ENCODE data around the gene MOSMO. TPM values are rescaled to one million over a fixed set of nuclear protein-coding genes. Genes with fewer than 3 reads are reported as not detected.
A peak's percentile ranks its signal among the peaks of the same experiment; 100 is the strongest.

MOSMO gene
- total and polyA plus RNA-seq, 2 of the 13 experiments (the other 11 are each of a cell fraction or from before 2014, with no cell fraction given): 26.7 to 32.6 TPM

- TF ChIP-seq AGO2 (optimal IDR thresholded peaks at IDR 0.05; ENCODE audit: low read depth, low read length) (peak; percentile 78), NKX3-1 (CRISPR knock-in tag; IDR thresholded peaks at IDR 0.05) (peak; percentile 54; the same call in 1 of the 2 replicates), RCOR2 (CRISPR knock-in tag; IDR thresholded peaks at IDR 0.05) (no peak), ZNF670 (CRISPR knock-in tag; IDR thresholded peaks at IDR 0.05; ENCODE audit: borderline replicate concordance) (no peak), KDM2A (CRISPR knock-in tag; IDR thresholded peaks at IDR 0.05; ENCODE audit: borderline replicate concordance, low read depth) (peak; percentile 76), TBL1XR1 (IDR thresholded peaks at IDR 0.05; ENCODE audit: borderline replicate concordance, low read length, partially characterized antibody) (peak; percentile 31), ZNF761 (CRISPR knock-in tag; conservative IDR thresholded peaks at IDR 0.05) (peak; percentile 28; the same call in 1 of the 2 replicates), ZFAT (CRISPR knock-in tag; conservative IDR thresholded peaks at IDR 0.05) (no peak), SIN3A (IDR thresholded peaks at IDR 0.05; ENCODE audit: borderline replicate concordance, low read depth, low read length) (peak; percentile 21), ZNF543 (CRISPR knock-in tag; IDR thresholded peaks at IDR 0.05) (0 out of 2 replicates have a peak, but pooled peaks have one; percentile 48), CENPBD1 (CRISPR knock-in tag; IDR thresholded peaks at IDR 0.05; ENCODE audit: borderline replicate concordance, low read depth) (peak; percentile 86; the same call in 1 of the 2 replicates), TOE1 (CRISPR knock-in tag; IDR thresholded peaks at IDR 0.05) (no peak), ESRRA (CRISPR knock-in tag; IDR thresholded peaks at IDR 0.05; ENCODE audit: low read depth) (no peak; the same call in 1 of the 2 replicates), CREM (IDR thresholded peaks at IDR 0.05) (0 out of 2 replicates have a peak, but pooled peaks have one; percentile 32), CREM (CRISPR knock-in tag; IDR thresholded peaks at IDR 0.05) (no peak), CENPX (CRISPR knock-in tag; IDR thresholded peaks at IDR 0.05) (no peak)
- TF ChIP-seq, protein P1, sequence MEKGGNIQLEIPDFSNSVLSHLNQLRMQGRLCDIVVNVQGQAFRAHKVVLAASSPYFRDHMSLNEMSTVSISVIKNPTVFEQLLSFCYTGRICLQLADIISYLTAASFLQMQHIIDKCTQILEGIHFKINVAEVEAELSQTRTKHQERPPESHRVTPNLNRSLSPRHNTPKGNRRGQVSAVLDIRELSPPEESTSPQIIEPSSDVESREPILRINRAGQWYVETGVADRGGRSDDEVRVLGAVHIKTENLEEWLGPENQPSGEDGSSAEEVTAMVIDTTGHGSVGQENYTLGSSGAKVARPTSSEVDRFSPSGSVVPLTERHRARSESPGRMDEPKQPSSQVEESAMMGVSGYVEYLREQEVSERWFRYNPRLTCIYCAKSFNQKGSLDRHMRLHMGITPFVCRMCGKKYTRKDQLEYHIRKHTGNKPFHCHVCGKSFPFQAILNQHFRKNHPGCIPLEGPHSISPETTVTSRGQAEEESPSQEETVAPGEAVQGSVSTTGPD (CRISPR knock-in tag; IDR thresholded peaks at IDR 0.05): no peak
- TF ChIP-seq, protein P2, sequence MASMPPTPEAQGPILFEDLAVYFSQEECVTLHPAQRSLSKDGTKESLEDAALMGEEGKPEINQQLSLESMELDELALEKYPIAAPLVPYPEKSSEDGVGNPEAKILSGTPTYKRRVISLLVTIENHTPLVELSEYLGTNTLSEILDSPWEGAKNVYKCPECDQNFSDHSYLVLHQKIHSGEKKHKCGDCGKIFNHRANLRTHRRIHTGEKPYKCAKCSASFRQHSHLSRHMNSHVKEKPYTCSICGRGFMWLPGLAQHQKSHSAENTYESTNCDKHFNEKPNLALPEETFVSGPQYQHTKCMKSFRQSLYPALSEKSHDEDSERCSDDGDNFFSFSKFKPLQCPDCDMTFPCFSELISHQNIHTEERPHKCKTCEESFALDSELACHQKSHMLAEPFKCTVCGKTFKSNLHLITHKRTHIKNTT (CRISPR knock-in tag; IDR thresholded peaks at IDR 0.05): no peak
- TF ChIP-seq, protein P3, sequence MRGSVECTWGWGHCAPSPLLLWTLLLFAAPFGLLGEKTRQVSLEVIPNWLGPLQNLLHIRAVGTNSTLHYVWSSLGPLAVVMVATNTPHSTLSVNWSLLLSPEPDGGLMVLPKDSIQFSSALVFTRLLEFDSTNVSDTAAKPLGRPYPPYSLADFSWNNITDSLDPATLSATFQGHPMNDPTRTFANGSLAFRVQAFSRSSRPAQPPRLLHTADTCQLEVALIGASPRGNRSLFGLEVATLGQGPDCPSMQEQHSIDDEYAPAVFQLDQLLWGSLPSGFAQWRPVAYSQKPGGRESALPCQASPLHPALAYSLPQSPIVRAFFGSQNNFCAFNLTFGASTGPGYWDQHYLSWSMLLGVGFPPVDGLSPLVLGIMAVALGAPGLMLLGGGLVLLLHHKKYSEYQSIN (CRISPR knock-in tag; IDR thresholded peaks at IDR 0.05; ENCODE audit: borderline replicate concordance): no peak
- TF ChIP-seq, protein P4, sequence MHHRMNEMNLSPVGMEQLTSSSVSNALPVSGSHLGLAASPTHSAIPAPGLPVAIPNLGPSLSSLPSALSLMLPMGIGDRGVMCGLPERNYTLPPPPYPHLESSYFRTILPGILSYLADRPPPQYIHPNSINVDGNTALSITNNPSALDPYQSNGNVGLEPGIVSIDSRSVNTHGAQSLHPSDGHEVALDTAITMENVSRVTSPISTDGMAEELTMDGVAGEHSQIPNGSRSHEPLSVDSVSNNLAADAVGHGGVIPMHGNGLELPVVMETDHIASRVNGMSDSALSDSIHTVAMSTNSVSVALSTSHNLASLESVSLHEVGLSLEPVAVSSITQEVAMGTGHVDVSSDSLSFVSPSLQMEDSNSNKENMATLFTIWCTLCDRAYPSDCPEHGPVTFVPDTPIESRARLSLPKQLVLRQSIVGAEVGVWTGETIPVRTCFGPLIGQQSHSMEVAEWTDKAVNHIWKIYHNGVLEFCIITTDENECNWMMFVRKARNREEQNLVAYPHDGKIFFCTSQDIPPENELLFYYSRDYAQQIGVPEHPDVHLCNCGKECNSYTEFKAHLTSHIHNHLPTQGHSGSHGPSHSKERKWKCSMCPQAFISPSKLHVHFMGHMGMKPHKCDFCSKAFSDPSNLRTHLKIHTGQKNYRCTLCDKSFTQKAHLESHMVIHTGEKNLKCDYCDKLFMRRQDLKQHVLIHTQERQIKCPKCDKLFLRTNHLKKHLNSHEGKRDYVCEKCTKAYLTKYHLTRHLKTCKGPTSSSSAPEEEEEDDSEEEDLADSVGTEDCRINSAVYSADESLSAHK (CRISPR knock-in tag; IDR thresholded peaks at IDR 0.05; ENCODE audit: borderline replicate concordance): no peak
These were observed at the start of gene MOSMO (continued) for GRCh38 chr16:22007509-22008214.

Measured in HepG2 (cell line).